Gastroesophageal sphincter (tissue), 4 donors: ENCODE measurements around the gene ALPI. TPM values are rescaled to one million over a fixed set of nuclear protein-coding genes. Genes with fewer than 3 reads are reported as not detected.

Experiments
- ATAC-seq: fragments of 150-250 bp; one replicate; pipeline ENCODE4 v1.9.1; 2016; ENCODE audit warnings: mild to moderate bottlenecking, moderate library complexity
- H3K27ac ChIP-seq, 4 donors: fragments of 200-600 bp; sonication (generic) in 3 of 4; 1 replicate in 3 of 4; 2 replicates in 1 of 4; pipeline ENCODE4 v1.5.1; 2016 to 2019
- H3K27me3 ChIP-seq: fragments of 200-600 bp; sonication (generic); one replicate; pipeline ENCODE4 v1.5.1; 2019
- H3K36me3 ChIP-seq, 2 donors: fragments of 200-600 bp; sonication (generic); one replicate each; pipeline ENCODE4 v1.5.1; 2019; ENCODE audit warnings: control low read depth in 1 of 2
- H3K4me1 ChIP-seq, 3 donors: fragments of 200-600 bp; sonication (generic); 1 replicate in 2 of 3; 2 replicates in 1 of 3; pipeline ENCODE4 v1.5.1; 2016 to 2019; ENCODE audit warnings: control low read depth in 2 of 3
- H3K4me3 ChIP-seq, 2 donors: fragments of 200-600 bp; sonication (generic); one replicate each; pipeline ENCODE4 v1.5.1; 2019; ENCODE audit warnings: mild to moderate bottlenecking in 1 of 2, moderate library complexity in 1 of 2
- H3K9me3 ChIP-seq, 3 donors: fragments of 200-600 bp; sonication (generic); one replicate each; pipeline ENCODE4 v1.5.1; 2017 to 2019; ENCODE audit warnings: control low read depth in 2 of 3
- CTCF ChIP-seq, 4 experiments: fragments of 200-600 bp in 2 of 4; fragments of 450-650 bp in 2 of 4; sonication (generic) in 1 of 4; IDR thresholded peaks; one replicate each; pipeline ENCODE4 v1.5.1; 2017 to 2019; ENCODE audit warnings: antibody characterized with exemption in 4 of 4, mild to moderate bottlenecking in 2 of 4, moderate library complexity in 2 of 4
- EP300 ChIP-seq: sonication (generic); formaldehyde crosslinking; IDR thresholded peaks from one replicate; pipeline ENCODE4 v1.6.1; 2017; ENCODE audit warnings: antibody characterized with exemption, mild to moderate bottlenecking
- POLR2A ChIP-seq, 2 donors: fragments of 450-650 bp; IDR thresholded peaks; one replicate each; pipeline ENCODE4 v1.6.1; 2017; ENCODE audit warnings: antibody characterized with exemption in 2 of 2, mild to moderate bottlenecking in 2 of 2, moderate library complexity in 1 of 2
- POLR2AphosphoS5 ChIP-seq: sonication (generic); formaldehyde crosslinking; IDR thresholded peaks from one replicate; pipeline ENCODE4 v1.6.1; 2017; ENCODE audit warnings: antibody characterized with exemption
- WGBS, 2 donors: methylation state at CpG; one replicate each; pipeline ENCODE4 v1.1.5; 2018; ENCODE audit warnings: low coverage in 1 of 2; 5-methylcytosine and 5-hydroxymethylcytosine counted together
- total RNA-seq, 4 donors: library from RNA; depleted of rRNA; stranded (reverse); fragments of >200 nt; gene quantifications; one replicate each; pipeline ENCODE4 v1.1.0, GENCODE V29; 2016

The ALPI gene
- total RNA-seq, 4 donors from 2014 or later = not detected

DNA sequence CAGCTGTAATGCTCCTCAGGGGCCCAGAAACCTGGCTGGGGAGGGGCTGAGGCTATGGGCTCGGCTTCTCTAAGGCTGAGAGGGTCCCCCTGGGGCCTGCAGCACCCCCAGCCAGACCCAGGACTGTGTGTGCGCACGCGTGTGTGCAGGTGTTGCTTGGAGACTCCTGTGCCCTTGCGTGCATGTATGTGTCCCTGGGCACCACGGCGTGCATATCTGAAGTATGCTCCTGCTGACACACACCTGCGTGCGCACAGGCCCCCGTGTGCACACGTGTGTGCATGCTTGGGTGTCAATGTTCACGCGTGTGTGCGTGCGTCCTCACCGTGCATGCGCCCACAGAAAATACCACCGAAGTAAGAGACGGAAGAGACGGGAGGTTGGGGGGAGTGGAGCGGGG is 46.6 kb downstream of the ALPI start:
- 18 to 21% methylated on average over 11 to 19 of the region's 21 CpGs for WGBS, 2 donors
- H3K9me3 ChIP-seq = no peaks in the 10 kb centered on the region
- H3K4me1 ChIP-seq = peaks cover 0 to 23% (median 3%) of the 10 kb centered on the region in 3 donors
- H3K36me3 ChIP-seq = no peaks in the 10 kb centered on the region
- TF ChIP-seq POLR2AphosphoS5 (no peak), CTCF (IDR thresholded peaks at IDR 0.05) (no peak), POLR2A (IDR thresholded peaks at IDR 0.05) (no peak), EP300 (no peak)
- peak overlapping the region in 2 of 4 donors; percentile 35 to 78 for H3K27ac ChIP-seq
- ATAC-seq = no peak
- H3K4me3 ChIP-seq = peak overlapping the region; percentile 43 to 68
- H3K27me3 ChIP-seq = peaks cover 25% of the 10 kb centered on the region

DNA sequence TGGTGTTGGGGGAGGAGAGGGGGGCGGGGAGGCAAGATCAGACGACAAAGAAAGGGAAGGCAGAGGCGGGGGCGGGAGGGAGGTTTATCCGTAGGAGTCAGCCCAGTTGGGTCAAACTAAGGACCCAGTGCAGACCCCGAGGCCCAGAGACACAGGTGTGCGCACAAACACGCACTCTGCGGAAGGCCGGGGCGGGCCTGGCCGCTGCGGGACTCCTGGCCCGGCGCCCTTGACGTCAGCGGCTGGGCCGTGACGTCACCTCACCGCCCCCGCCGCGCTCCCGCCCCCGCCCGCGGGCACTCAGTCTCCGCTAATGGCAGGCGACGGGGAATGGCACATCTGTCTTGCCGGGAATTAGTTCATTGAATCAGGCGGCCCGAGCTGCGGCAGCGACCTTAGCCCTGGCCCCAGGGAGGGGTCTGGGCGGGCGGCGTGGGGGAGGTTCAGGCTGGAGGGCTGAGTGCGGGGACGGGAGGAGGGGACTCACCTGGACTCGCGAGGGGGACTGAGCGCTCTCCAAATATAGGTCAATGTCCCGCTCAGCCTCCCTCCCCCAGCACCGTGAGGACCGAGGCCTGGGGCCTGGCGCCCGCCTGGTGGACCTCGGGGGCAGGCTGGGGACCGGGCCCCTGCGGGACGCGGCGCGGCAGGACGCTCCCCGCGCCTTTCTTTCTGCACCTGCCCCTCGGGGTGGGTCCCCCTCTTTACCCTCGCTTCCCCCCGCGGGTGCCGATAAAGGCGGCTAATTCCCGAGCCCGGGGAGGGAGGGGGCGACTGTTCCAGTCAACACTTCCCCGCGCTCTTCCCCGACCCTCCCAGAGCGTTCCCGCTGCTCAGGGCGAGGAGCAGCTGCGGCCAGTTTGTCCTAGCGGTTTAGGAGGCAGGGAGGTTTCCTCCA is 47.2 kb downstream of the ALPI start:
- 0 to 4% methylated on average over 1 to 11 of the region's 75 CpGs for WGBS, 2 donors
- TF ChIP-seq CTCF (IDR thresholded peaks at IDR 0.05) (peak in 1 of 4 experiments; percentile 1), POLR2AphosphoS5 (peak; percentile 47), EP300 (no peak), POLR2A (IDR thresholded peaks at IDR 0.05) (no peak)
- Histone ChIP-seq H3K4me3 (peak overlapping the region; percentile 43 to 68), H3K36me3 (no peaks in the 10 kb centered on the region), H3K4me1 (peaks cover 0 to 23% (median 3%) of the 10 kb centered on the region in 3 donors), H3K27me3 (peaks cover 22% of the 10 kb centered on the region), H3K27ac (peak overlapping the region in 3 of 4 donors; percentile 18 to 78 (median 35)), H3K9me3 (no peaks in the 10 kb centered on the region)
- peak; percentile 63 for ATAC-seq

DNA sequence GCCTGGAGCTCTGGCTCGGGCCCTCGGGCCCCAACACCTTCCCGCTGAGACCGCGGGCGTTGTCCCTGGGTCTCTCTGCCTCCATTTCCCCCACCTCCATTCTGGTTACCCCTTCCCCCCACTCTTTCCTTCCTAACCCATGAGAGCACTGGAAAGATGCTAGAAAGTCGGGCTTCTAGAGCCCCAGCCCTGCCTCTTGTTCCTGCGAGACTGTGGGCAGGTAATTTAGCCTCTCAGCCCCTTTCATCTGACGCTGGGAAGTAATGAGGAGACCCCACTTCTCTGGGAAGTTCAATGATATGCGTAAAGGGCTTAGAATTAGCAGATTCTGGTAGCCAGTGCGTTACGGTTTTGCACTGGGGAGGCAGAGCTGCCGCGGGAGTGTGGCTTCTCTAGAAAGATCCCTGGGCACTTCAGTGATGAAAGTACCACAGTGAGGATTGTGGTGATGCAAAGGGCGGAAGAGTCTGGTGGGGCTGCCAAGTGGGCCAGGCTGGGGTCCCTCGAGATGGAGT is 47.9 kb downstream of the ALPI start:
- TF ChIP-seq CTCF (IDR thresholded peaks at IDR 0.05) (no peak), EP300 (no peak), POLR2AphosphoS5 (no peak), POLR2A (IDR thresholded peaks at IDR 0.05) (no peak)
- H3K4me1 ChIP-seq = peaks cover 0 to 23% (median 3%) of the 10 kb centered on the region in 3 donors
- 29 to 65% methylated on average over 7 to 14 of the region's 16 CpGs for WGBS, 2 donors
- peak overlapping the region; percentile 43 to 68 for H3K4me3 ChIP-seq
- peak overlapping the region in 2 of 4 donors; percentile 35 to 78 for H3K27ac ChIP-seq
- H3K27me3 ChIP-seq = peaks cover 22% of the 10 kb centered on the region
- no peak for ATAC-seq
- H3K36me3 ChIP-seq = no peaks in the 10 kb centered on the region
- H3K9me3 ChIP-seq = no peaks in the 10 kb centered on the region

DNA sequence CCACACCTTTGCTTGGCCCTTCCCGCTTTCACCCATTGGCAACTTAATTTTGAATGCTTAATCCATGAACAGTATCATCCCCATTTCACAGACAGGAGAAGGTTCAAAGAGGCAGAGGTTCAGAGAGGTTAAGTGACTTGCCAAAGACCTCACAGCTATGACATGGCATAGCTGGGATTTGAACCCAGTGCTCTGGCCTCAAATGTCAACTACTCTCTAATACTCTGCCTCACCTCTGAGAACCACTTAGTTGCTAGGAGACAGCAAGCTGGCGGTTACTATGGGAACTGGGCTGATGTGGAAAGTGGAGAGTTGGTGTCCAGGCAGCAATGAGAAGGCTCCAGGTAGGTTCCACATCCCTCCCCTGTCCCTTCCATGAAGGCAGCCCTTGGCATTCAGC is 48.5 kb downstream of the ALPI start:
- ATAC-seq = no peak
- Histone ChIP-seq H3K27ac (no peak overlapping the region), H3K9me3 (no peaks in the 10 kb centered on the region), H3K36me3 (no peaks in the 10 kb centered on the region), H3K27me3 (peaks cover 22% of the 10 kb centered on the region), H3K4me1 (peaks cover 0 to 23% (median 3%) of the 10 kb centered on the region in 3 donors), H3K4me3 (no peak overlapping the region)
- no peak for TF ChIP-seq CTCF (IDR thresholded peaks at IDR 0.05)
- WGBS, 2 donors = 88 to 100% methylated on average over 1 to 2 of the region's 2 CpGs
